Measurements from ENCODE around the gene OR8K5. TPM values are rescaled to one million over a fixed set of nuclear protein-coding genes. Genes with fewer than 3 reads are reported as not detected.

Gene OR8K5, protein sequence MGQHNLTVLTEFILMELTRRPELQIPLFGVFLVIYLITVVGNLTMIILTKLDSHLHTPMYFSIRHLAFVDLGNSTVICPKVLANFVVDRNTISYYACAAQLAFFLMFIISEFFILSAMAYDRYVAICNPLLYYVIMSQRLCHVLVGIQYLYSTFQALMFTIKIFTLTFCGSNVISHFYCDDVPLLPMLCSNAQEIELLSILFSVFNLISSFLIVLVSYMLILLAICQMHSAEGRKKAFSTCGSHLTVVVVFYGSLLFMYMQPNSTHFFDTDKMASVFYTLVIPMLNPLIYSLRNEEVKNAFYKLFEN
- not detected for total RNA-seq

DNA sequence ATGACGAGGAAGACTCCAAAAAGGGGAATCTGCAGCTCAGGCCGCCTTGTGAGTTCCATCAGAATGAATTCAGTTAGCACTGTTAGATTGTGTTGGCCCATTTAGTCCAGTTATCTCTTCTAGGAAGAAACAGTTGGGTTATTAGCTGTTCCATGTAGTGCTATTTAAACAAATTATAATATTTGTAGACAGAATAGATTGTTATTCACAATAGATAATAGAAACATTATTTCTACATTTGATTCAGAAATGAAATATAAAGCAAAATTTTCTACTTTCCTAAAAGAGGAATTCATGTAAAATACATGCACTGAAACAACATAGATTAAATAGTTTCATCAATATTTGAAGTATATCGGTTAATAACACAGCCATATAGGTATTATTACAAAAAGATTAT, at the start of gene OR8K5:
OR8K5 (minus strand) TSS at position 101 of the 400 bp plus-strand sequence; CDS start at position 101, 0 bp downstream.
- H3K9me3 ChIP-seq: no peaks in the 10 kb centered on the region
- no peak for DNase-seq
- TF ChIP-seq, protein P1, sequence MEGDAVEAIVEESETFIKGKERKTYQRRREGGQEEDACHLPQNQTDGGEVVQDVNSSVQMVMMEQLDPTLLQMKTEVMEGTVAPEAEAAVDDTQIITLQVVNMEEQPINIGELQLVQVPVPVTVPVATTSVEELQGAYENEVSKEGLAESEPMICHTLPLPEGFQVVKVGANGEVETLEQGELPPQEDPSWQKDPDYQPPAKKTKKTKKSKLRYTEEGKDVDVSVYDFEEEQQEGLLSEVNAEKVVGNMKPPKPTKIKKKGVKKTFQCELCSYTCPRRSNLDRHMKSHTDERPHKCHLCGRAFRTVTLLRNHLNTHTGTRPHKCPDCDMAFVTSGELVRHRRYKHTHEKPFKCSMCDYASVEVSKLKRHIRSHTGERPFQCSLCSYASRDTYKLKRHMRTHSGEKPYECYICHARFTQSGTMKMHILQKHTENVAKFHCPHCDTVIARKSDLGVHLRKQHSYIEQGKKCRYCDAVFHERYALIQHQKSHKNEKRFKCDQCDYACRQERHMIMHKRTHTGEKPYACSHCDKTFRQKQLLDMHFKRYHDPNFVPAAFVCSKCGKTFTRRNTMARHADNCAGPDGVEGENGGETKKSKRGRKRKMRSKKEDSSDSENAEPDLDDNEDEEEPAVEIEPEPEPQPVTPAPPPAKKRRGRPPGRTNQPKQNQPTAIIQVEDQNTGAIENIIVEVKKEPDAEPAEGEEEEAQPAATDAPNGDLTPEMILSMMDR (IDR thresholded peaks at IDR 0.05): no peak
- TF ChIP-seq POLR2A (IDR thresholded peaks at IDR 0.05): no peak
- no peaks in the 10 kb centered on the region for H3K4me1 ChIP-seq
- H3K36me3 ChIP-seq: no peaks in the 10 kb centered on the region
- H3K27me3 ChIP-seq: no peaks in the 10 kb centered on the region
- no peak within 1 kb of the TSS for H3K27ac ChIP-seq
- no peak within 1 kb of the TSS for H3K4me3 ChIP-seq

DNA sequence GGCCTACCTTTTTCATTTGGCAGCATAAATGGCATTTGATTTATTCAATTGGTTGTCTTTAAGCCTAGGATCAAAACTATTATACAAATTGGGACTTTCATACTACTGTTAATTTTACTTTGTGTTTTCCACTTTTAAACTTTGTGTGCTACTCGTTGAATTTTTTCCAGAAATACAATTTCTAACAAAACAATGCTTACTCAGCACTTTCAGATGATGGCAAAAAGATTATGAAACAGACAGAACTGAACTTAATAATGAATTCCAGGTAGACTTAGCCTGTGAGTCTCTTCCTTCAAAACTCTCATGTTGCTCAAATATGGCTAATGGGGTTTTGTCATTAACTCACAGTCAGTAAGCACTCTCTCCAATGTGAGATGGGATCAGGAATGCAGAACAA, 47.7 kb upstream of the OR8K5 start:
- no peaks in the 10 kb centered on the region for H3K9me3 ChIP-seq
- no peaks in the 10 kb centered on the region for H3K4me1 ChIP-seq
- no peaks in the 10 kb centered on the region for H3K36me3 ChIP-seq
- no peaks in the 10 kb centered on the region for H3K27me3 ChIP-seq
- TF ChIP-seq, protein P1 (IDR thresholded peaks at IDR 0.05): no peak
- no peak for TF ChIP-seq POLR2A (IDR thresholded peaks at IDR 0.05)
- no peak overlapping the region for H3K4me3 ChIP-seq
- DNase-seq: no peak
- no peak overlapping the region for H3K27ac ChIP-seq

- H3K4me1 ChIP-seq: no peaks in the 10 kb centered on the region
- H3K27ac ChIP-seq: no peak overlapping the region
- H3K9me3 ChIP-seq: peaks cover 0 to 4% (median 0%) of the 10 kb centered on the region in 4 donors
- H3K27me3 ChIP-seq: no peaks in the 10 kb centered on the region
- TF ChIP-seq, protein P1 (IDR thresholded peaks at IDR 0.05): no peak
- no peak for TF ChIP-seq POLR2A (IDR thresholded peaks at IDR 0.05)
- no peaks in the 10 kb centered on the region for H3K36me3 ChIP-seq
- H3K4me3 ChIP-seq: no peak overlapping the region
- DNase-seq: no peak
Measured at GRCh38 chr11:56197367-56197766, 37.2 kb upstream of the OR8K5 start.

DNA sequence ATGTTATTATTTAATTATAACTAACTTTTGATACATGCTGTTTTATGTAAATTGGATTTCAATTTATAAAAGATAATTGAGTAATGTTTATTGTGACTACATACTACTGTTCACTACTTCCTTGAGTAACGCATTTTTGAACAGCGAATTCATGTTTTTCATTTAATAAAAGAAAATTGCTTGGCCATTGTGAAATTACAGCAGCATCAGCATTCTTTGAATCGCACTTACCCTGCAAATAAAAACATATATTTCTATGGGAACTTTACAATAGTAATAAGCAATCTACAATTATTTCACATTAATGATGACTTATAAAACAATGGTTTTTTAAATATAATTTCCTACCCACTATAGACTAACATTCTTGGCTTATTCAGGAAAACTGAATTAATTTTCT, 36.6 kb upstream of the OR8K5 start:
- Histone ChIP-seq H3K4me3 (no peak overlapping the region), H3K36me3 (no peaks in the 10 kb centered on the region), H3K27ac (no peak overlapping the region), H3K4me1 (no peaks in the 10 kb centered on the region), H3K9me3 (peaks cover 0 to 3% (median 0%) of the 10 kb centered on the region in 4 donors), H3K27me3 (no peaks in the 10 kb centered on the region)
- TF ChIP-seq, protein P1 (IDR thresholded peaks at IDR 0.05): no peak
- no peak for TF ChIP-seq POLR2A (IDR thresholded peaks at IDR 0.05)
- DNase-seq: no peak

GRCh38 chr11:56188602-56189001, 28.5 kb upstream of the OR8K5 start:
- Histone ChIP-seq H3K9me3 (no peaks in the 10 kb centered on the region), H3K27me3 (no peaks in the 10 kb centered on the region), H3K4me1 (no peaks in the 10 kb centered on the region), H3K27ac (no peak overlapping the region), H3K36me3 (no peaks in the 10 kb centered on the region), H3K4me3 (no peak overlapping the region)
- TF ChIP-seq POLR2A (IDR thresholded peaks at IDR 0.05): no peak
- no peak for DNase-seq

GRCh38 chr11:56183459-56183858, 23.3 kb upstream of the OR8K5 start:
- TF ChIP-seq, protein P1 (IDR thresholded peaks at IDR 0.05): no peak
- TF ChIP-seq POLR2A (IDR thresholded peaks at IDR 0.05): no peak
- Histone ChIP-seq H3K9me3 (no peaks in the 10 kb centered on the region), H3K4me3 (no peak overlapping the region), H3K27ac (no peak overlapping the region), H3K4me1 (no peaks in the 10 kb centered on the region), H3K36me3 (no peaks in the 10 kb centered on the region), H3K27me3 (no peaks in the 10 kb centered on the region)
- no peak for DNase-seq

All from Peyer's patch (tissue), 4 donors.